NOMO-1 treated with dmso at 0.1 percent for 144 hours (cell line): Measurements from ENCODE around the gene GPR161.

ENCODE experiments used
- DNase-seq: peaks from one replicate; lab custom pipeline; 2025; ENCODE audit not compliant: unreplicated experiment; lab: John Stamatoyannopoulos, UW

GPR161 gene

GRCh38 chr1:168110896-168111545 lies 25.7 kb downstream of the GPR161 start:
- no peak for DNase-seq

- DNase-seq, result no peak
Observed at GRCh38 chr1:168106274-168106673, 30.5 kb downstream of the GPR161 start.

- DNase-seq, result no peak
Observed at GRCh38 chr1:168105846-168106245, 30.9 kb downstream of the GPR161 start.

GRCh38 chr1:168104535-168104934 lies 32.2 kb downstream of the GPR161 start:
- DNase-seq, result no peak

DNA sequence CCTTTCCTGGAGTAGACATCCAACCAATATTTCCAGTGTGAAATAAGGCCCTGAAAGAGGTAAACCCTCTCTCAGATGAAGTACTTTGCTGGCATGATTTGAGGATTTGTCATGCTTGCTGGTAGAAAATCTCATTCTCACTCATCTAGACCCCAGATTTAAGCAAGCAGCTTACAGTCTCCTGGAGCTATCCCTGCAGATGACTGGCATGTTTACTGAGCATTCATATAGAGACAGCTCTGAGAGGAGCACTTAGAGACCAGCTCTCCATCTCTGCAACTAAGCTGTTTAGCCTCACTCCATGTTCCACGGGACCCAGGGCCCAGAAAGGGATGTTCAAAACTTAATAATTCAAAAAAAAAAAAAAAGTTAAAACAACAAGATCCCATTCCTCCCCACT lies 34.2 kb downstream of the GPR161 start:
- DNase-seq, result no peak

DNA sequence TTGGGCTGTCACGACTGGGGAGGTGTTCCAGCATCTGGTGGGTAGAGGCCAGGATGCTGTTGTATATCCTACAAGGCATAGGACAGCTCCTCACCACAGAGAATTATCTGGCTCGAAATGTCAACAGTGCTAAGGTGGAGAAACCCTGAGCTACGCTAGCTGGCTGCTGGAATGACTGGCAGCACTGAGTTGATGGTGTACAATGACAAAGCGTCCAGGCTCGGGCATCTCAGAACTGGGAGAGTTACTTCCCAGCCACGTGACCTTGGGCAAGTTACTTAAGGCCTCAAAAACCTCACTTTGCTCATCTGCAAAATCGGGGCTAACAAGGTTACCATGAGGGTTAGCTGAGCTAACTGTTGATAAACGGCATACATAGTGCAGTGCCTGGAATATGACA lies 35.4 kb downstream of the GPR161 start:
- no peak for DNase-seq

DNA sequence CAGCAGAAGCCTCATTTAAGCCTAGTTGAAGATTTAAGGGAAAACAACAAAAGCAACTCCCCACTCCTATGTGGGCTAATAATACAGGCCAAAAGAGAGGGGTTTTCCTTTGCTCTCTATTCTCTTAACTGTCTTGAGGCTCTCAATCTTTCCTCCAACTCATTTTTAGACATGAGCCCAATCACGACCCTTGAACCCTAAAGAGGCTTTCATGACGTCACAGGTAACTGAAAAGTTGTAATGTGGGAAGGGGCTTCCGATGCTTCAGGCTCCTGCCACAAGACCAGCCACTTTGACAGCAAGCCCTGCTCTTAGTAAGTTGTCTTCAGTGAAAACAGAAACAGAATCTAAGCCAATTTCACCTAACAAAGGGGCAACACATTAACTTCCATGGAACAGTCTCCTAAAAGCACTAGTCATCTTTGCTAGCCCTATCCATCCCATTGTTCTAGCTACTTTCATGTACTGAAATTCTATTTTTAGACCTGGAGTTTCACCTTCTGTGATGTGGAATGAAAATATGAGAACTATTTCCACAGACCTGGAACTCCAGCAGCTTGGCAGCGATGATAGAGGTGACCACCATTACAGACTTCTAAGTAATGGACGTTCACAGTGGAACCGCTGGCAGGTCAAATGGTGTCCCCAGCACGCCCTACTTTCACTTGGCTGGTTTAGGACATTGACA lies 36.3 kb downstream of the GPR161 start:
- DNase-seq, result no peak

DNA sequence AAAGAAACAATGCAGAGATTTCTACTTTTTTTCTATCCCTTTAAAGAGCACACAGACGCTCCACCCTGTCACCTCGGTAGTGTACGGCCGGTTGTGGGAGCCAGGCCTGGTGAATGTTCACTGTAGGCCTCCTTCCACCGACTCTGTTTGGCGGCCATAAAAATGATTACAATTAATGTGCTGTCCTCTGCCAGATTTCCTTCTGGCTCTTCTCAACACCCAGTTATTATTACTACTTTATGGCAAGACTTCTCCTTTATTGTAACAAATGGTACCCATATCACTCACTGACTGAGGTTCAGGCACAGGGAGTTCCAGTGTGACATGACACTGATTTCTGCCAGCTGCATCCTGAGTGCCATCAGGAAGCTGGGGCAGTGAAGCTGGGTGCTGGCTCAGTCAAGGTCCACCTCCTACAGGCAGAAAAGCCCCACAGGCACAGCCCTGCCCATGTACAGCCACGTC lies 37.4 kb downstream of the GPR161 start:
- DNase-seq, result no peak

GRCh38 chr1:168098534-168099320 lies 38.0 kb downstream of the GPR161 start:
- DNase-seq, result no peak

- no peak for DNase-seq
Observed at GRCh38 chr1:168097921-168098528, 38.7 kb downstream of the GPR161 start.

DNA sequence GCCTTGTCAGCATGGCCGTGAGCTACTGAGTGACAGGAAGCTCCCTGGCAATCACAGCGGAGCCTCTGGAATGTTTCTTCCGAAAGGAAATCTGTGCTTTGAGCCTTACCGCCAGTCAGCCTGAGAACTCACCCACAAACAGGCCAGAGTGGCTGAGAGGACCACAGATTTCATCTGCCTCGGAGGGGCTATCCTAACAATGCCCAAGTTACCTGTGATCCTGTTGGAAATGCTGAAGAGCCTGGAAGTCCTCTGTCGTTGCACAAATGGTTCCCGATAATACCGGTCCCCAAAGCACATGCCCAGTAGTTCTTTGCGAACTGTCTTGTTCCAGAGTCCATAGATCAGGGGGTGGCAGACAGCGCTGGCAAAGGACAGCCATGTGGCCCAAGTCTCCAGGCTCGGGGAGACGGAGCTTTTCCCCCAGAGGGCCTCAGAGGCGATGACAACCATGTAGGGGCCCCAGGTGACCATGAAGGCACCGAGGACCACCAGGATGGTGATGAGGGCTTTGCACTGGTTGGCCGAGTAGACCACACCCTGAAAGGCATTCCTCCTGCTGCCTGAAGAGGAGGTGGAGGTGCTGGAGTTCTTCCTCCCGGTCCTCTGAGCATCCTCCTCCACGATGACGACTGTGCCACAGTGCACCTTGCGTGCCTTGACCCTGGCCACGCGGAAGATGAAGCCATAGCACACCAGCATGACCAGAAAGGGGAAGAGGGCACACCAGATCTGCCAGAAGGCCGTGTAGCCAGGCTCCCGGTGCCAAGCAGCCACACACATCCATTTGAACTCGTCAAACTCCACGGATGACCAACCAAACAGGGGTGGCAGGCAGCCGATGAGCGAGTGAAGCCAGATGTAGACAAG lies 40.2 kb downstream of the GPR161 start:
- no peak for DNase-seq

- DNase-seq, result no peak
Observed at GRCh38 chr1:168095476-168095875, 41.3 kb downstream of the GPR161 start.

DNA sequence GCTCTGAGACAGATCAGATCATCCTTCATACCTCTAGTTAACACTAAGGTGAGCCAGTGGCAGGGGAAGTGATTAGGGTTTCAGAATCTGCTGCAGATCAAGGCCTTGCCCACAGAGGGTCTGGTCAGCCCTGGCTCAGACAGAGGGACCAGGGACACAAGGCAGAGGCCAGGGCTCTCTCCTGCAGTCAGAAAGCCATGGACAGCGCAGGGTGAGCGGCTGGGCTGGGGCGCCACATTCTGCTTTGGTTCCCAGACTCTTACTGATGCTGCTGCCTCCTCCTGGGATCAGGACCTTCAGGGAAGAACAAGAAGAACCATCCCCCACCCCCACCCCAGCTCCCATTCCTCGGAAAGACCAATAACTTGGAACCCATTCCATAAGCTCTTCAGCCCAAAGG lies 43.1 kb downstream of the GPR161 start:
- DNase-seq, result no peak

- DNase-seq, result no peak
Observed at GRCh38 chr1:168092566-168093355, 44.0 kb downstream of the GPR161 start.

DNA sequence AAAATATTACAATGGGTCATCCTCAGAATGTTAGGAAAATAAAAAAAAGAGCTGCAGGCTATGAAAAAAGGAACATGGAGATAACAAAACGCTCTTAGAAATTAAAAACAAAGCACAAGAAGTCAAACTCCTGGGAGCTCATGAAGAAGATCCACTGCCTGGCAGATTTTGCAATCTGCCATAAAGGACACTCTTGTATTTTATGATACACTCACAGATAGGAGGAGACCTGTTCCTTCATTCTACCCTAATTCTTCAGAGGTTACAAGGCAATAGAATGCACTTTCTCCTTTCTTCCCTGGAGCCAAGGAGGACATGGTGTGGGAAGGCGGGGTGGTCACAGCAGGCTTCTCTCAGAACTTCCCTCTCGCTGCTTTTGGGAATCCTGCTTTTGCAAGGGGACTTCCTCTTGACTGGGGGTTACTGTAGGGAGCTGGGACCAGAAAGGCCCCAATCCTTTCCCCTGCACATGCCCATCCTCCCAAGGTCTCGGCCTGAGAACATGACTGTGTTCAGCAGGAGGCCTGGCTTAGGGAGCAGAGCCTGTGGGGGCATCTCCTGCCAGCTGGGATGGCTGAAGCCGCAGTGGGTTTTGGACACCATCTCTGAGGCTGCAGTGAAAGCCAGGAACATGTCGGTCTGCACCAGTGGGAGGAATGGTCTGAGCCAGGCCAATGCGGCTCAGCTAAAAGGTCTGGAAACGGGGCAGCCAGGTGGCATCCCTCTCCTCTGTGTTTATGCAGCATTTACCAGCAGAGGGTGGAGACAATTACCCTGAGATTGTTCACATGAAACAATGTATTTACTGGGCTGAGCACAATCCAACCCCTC lies 44.8 kb downstream of the GPR161 start:
- DNase-seq, result no peak

- no peak for DNase-seq
Observed at GRCh38 chr1:168091063-168091462, 45.7 kb downstream of the GPR161 start.

GRCh38 chr1:168090395-168090794 lies 46.3 kb downstream of the GPR161 start:
- no peak for DNase-seq

DNA sequence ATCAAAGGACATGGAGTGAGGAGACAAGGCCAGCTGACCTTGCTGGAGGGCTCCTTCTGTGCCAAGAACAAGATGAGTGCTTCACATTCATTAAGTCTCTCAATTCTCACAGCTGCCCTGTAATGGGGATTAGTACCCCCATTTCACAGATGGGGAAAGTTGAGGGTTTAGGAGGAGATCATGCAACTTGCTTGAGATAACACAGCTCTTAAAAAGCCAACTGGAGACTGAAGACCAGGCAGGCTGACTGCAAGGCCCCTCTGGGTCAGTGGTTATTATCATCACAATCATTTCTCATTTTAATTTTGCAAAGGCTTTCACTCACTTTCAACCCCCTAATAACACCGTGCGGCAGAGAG lies 46.8 kb downstream of the GPR161 start:
- DNase-seq, result no peak
